Activated CD4-positive, CD25-positive, alpha-beta regulatory T cell treated with anti-CD3 and anti-CD28 coated beads, Interleukin-2, amount 50 U/mL, for 24 hours (primary cell): ENCODE measurements around the gene RAB11FIP4.
A peak's percentile ranks its signal among the peaks of the same experiment; 100 is the strongest.

ENCODE experiments used
- ATAC-seq, 2 donors: fragments of 150-1000 bp; cut with Tn5 transposase; one replicate each; pipeline ENCODE4 v1.10.0; 2021; ENCODE audit warnings: mild to moderate bottlenecking in 1 of 2, moderate library complexity in 1 of 2

Gene RAB11FIP4

GRCh38 chr17:31411707-31412285 lies 20.3 kb downstream of the RAB11FIP4 start:
- ATAC-seq, result no peak

- ATAC-seq, result no peak
These were observed 21.0 kb downstream of the RAB11FIP4 start for GRCh38 chr17:31412511-31412910.

GRCh38 chr17:31413081-31413799 lies 21.8 kb downstream of the RAB11FIP4 start:
- ATAC-seq, result no peak

- no peak for ATAC-seq
These were observed 22.5 kb downstream of the RAB11FIP4 start for GRCh38 chr17:31413874-31414549.

- no peak for ATAC-seq
These were observed 23.1 kb downstream of the RAB11FIP4 start for GRCh38 chr17:31414550-31414918.

GRCh38 chr17:31415004-31415454 lies 23.6 kb downstream of the RAB11FIP4 start:
- no peak for ATAC-seq

- ATAC-seq, result no peak
These were observed 24.4 kb downstream of the RAB11FIP4 start for GRCh38 chr17:31415640-31416502.

- ATAC-seq, result no peak
These were observed 25.0 kb downstream of the RAB11FIP4 start for GRCh38 chr17:31416503-31416923.

- ATAC-seq, result no peak
These were observed 25.7 kb downstream of the RAB11FIP4 start for GRCh38 chr17:31417051-31417792.

- no peak for ATAC-seq
These were observed 27.4 kb downstream of the RAB11FIP4 start for GRCh38 chr17:31418773-31419350.

- no peak for ATAC-seq
These were observed 31.0 kb downstream of the RAB11FIP4 start for GRCh38 chr17:31422443-31422842.

GRCh38 chr17:31424944-31425281 lies 33.4 kb downstream of the RAB11FIP4 start:
- no peak for ATAC-seq

GRCh38 chr17:31425282-31426040 lies 34.0 kb downstream of the RAB11FIP4 start:
- no peak for ATAC-seq

GRCh38 chr17:31427684-31428083 lies 36.2 kb downstream of the RAB11FIP4 start:
- ATAC-seq, result no peak

GRCh38 chr17:31428111-31428510 lies 36.6 kb downstream of the RAB11FIP4 start:
- ATAC-seq, result no peak

GRCh38 chr17:31428512-31428911 lies 37.0 kb downstream of the RAB11FIP4 start:
- ATAC-seq, result no peak

GRCh38 chr17:31431098-31431851 lies 39.8 kb downstream of the RAB11FIP4 start:
- ATAC-seq, result no peak

- ATAC-seq, result no peak
These were observed 40.6 kb downstream of the RAB11FIP4 start for GRCh38 chr17:31431852-31432658.

- peak; percentile 38 to 47 for ATAC-seq
These were observed 41.8 kb downstream of the RAB11FIP4 start for GRCh38 chr17:31433091-31433790.
